Chondrocyte (in vitro differentiated cells): ENCODE data around the gene NTRK3. TPM values are rescaled to one million over a fixed set of nuclear protein-coding genes. Genes with fewer than 3 reads are reported as not detected.

Source experiments
- DNase-seq: peaks from one replicate; pipeline ENCODE4 v3.0.0; 2021; ENCODE audit warnings: mixed read lengths, low spot score
- H3K27ac Mint-ChIP-seq: one replicate; pipeline ENCODE4 v1.8.0; 2021; ENCODE audit warnings: mild to moderate bottlenecking, moderate library complexity, mixed read lengths; ENCODE audit not compliant: unreplicated experiment
- H3K27me3 Mint-ChIP-seq: 2 replicates; pipeline ENCODE4 v1.8.0; 2021; ENCODE audit warnings: low read depth, mixed read lengths
- H3K36me3 Mint-ChIP-seq: 2 replicates; pipeline ENCODE4 v1.8.0; 2021; ENCODE audit warnings: low read depth, mixed read lengths
- H3K4me1 Mint-ChIP-seq: 2 replicates; pipeline ENCODE4 v1.8.0; 2021; ENCODE audit warnings: low read depth, mild to moderate bottlenecking, mixed read lengths
- H3K4me3 Mint-ChIP-seq: one replicate; pipeline ENCODE4 v1.8.0; 2021; ENCODE audit warnings: mild to moderate bottlenecking, moderate library complexity, mixed read lengths; ENCODE audit not compliant: unreplicated experiment
- H3K9me3 Mint-ChIP-seq: 2 replicates; pipeline ENCODE4 v1.8.0; 2021; ENCODE audit warnings: low read depth, mixed read lengths
- CTCF ChIP-seq: fragments of 200-600 bp; sonication (generic); IDR thresholded peaks from 2 replicates; pipeline ENCODE4 v1.5.0; 2021; ENCODE audit warnings: antibody characterized with exemption, mild to moderate bottlenecking, moderate library complexity
- total RNA-seq: library from RNA; stranded (reverse); gene quantifications from 3 replicates; pipeline ENCODE4 v1.2.1, GENCODE V29; 2021

The NTRK3 gene
- total RNA-seq, 1 donor from 2014 or later = not detected

GRCh38 chr15:88098361-88098760 is 158.2 kb downstream of the NTRK3 start:
- no peak overlapping the region for H3K4me3 Mint-ChIP-seq
- no peak overlapping the region for H3K27ac Mint-ChIP-seq
- no peak for TF ChIP-seq CTCF
- DNase-seq = no peak
- H3K36me3 Mint-ChIP-seq = no peaks in the 10 kb centered on the region
- no peaks in the 10 kb centered on the region for H3K27me3 Mint-ChIP-seq
- no peaks in the 10 kb centered on the region for H3K9me3 Mint-ChIP-seq
- no peaks in the 10 kb centered on the region for H3K4me1 Mint-ChIP-seq

- Mint-ChIP-seq H3K9me3 (peaks cover 8% of the 10 kb centered on the region), H3K4me3 (no peak overlapping the region), H3K4me1 (no peaks in the 10 kb centered on the region), H3K36me3 (no peaks in the 10 kb centered on the region), H3K27me3 (no peaks in the 10 kb centered on the region), H3K27ac (no peak overlapping the region)
- no peak for TF ChIP-seq CTCF
- DNase-seq = no peak
Measured at GRCh38 chr15:88091444-88092016, 165.0 kb downstream of the NTRK3 start.

- H3K4me1 Mint-ChIP-seq = no peaks in the 10 kb centered on the region
- DNase-seq = no peak
- no peaks in the 10 kb centered on the region for H3K36me3 Mint-ChIP-seq
- no peaks in the 10 kb centered on the region for H3K27me3 Mint-ChIP-seq
- H3K4me3 Mint-ChIP-seq = no peak overlapping the region
- H3K9me3 Mint-ChIP-seq = peaks cover 11% of the 10 kb centered on the region
- TF ChIP-seq CTCF = no peak
- no peak overlapping the region for H3K27ac Mint-ChIP-seq
Measured at GRCh38 chr15:88090481-88091011, 166.0 kb downstream of the NTRK3 start.

- H3K4me3 Mint-ChIP-seq = no peak overlapping the region
- no peak for TF ChIP-seq CTCF
- H3K4me1 Mint-ChIP-seq = no peaks in the 10 kb centered on the region
- H3K27me3 Mint-ChIP-seq = no peaks in the 10 kb centered on the region
- H3K36me3 Mint-ChIP-seq = no peaks in the 10 kb centered on the region
- no peak overlapping the region for H3K27ac Mint-ChIP-seq
- DNase-seq = no peak
- peaks cover 11% of the 10 kb centered on the region for H3K9me3 Mint-ChIP-seq
Measured at GRCh38 chr15:88089731-88090130, 166.8 kb downstream of the NTRK3 start.

GRCh38 chr15:88089024-88089620 is 167.4 kb downstream of the NTRK3 start:
- Mint-ChIP-seq H3K27ac (no peak overlapping the region), H3K36me3 (no peaks in the 10 kb centered on the region), H3K27me3 (no peaks in the 10 kb centered on the region), H3K9me3 (peaks cover 11% of the 10 kb centered on the region), H3K4me3 (no peak overlapping the region), H3K4me1 (no peaks in the 10 kb centered on the region)
- DNase-seq = no peak
- TF ChIP-seq CTCF = no peak
